H1 (cell line): Measurements from ENCODE around the gene DENND1A. TPM values are rescaled to one million over a fixed set of nuclear protein-coding genes. Genes with fewer than 3 reads are reported as not detected.

Source experiments
- CTCF ChIP-seq, 3 experiments: IDR thresholded peaks; 1 replicate in 2 of 3; 2 replicates in 1 of 3; pipeline versions ENCODE4 v1.5.1 to v1.6.1; 2011; ENCODE audit warnings: low read length in 3 of 3, mild to moderate bottlenecking in 3 of 3, inconsistent platforms in 2 of 3, low read depth in 1 of 3, moderate library complexity in 1 of 3; ENCODE audit not compliant: insufficient read depth in 1 of 3; ENCODE audit errors: control extremely low read depth in 1 of 3
- SUZ12 ChIP-seq: fragments of 200-600 bp; sonication (generic); IDR thresholded peaks from 2 replicates; pipeline ENCODE4 v1.6.1; 2012; ENCODE audit warnings: mild to moderate bottlenecking, inconsistent platforms, low read length, moderate library complexity, mixed read lengths
- polyA plus RNA-seq, 7 experiments: library from polyadenylated mRNA; depleted of rRNA in 3 of 7; stranded (reverse) in 5 of 7; unstranded in 2 of 7; fragments of >200 nt in 5 of 7; fragments of 200-250 nt in 2 of 7; gene quantifications; 1 replicate in 5 of 7; 2 replicates in 1 of 7; 4 replicates in 1 of 7; pipeline versions ENCODE4 v1.2.1 to v1.2.3, GENCODE V29; 2011 to 2013; ENCODE audit warnings: missing spikeins in 2 of 7, mixed read lengths in 2 of 7
- total RNA-seq: library from RNA; stranded (reverse); fragmentation: NEBNext Ultra II Directional; extraction: Animal tissue kit (Norgen Biotek cat#: 25700); gene quantifications from 2 replicates; pipeline ENCODE4 v1.2.1, GENCODE V29; 2021

DENND1A gene
- total and polyA plus RNA-seq, 2 of the 8 experiments (the other 6 are each of a cell fraction or from before 2014, with no cell fraction given) = 24.1 to 26.4 TPM

- no peak for TF ChIP-seq CTCF (IDR thresholded peaks at IDR 0.05; ENCODE audit: control extremely low read depth in 1 of 3, insufficient read depth in 1 of 3, low read depth in 1 of 3, low read length in 3 of 3)
- no peak for TF ChIP-seq SUZ12
Measured at GRCh38 chr9:123364241-123364824, 565.6 kb downstream of the DENND1A start (continued).
